Liver (tissue), 3 donors: ENCODE data around the gene LIMS3.
"Not testable (repeated sequence)": the region's sequence is repeated elsewhere in the genome, so short reads cannot be mapped to it uniquely, and the experiment has no call there.

Experiments
- EGR1 ChIP-seq, 2 donors: IDR thresholded peaks; 2 replicates each; pipeline ENCODE4 v1.6.1; 2016 to 2018; ENCODE audit warnings: antibody characterized with exemption in 2 of 2, low read depth in 2 of 2
- FOXA1 ChIP-seq: IDR thresholded peaks from 2 replicates; pipeline ENCODE4 v1.6.1; 2016; ENCODE audit warnings: antibody characterized with exemption
- GABPA ChIP-seq, 2 donors: IDR thresholded peaks in 1 of 2; conservative IDR thresholded peaks in 1 of 2; 2 replicates each; pipeline ENCODE4 v1.6.1; 2016; ENCODE audit warnings: antibody characterized with exemption in 2 of 2, mild to moderate bottlenecking in 1 of 2, moderate library complexity in 1 of 2
- JUND ChIP-seq, 2 donors: IDR thresholded peaks; 2 replicates each; pipeline ENCODE4 v1.6.1; 2016; ENCODE audit warnings: antibody characterized with exemption in 2 of 2
- RAD21 ChIP-seq, 2 donors: IDR thresholded peaks; 2 replicates each; pipeline ENCODE4 v1.6.1; 2016; ENCODE audit warnings: antibody characterized with exemption in 2 of 2, mild to moderate bottlenecking in 2 of 2
- RXRA ChIP-seq, 2 donors: IDR thresholded peaks; 2 replicates each; pipeline ENCODE4 v1.6.1; 2017 to 2018; ENCODE audit warnings: antibody characterized with exemption in 2 of 2, mild to moderate bottlenecking in 1 of 2
- SP1 ChIP-seq: IDR thresholded peaks from 2 replicates; pipeline ENCODE4 v1.6.1; 2018; ENCODE audit warnings: antibody characterized with exemption, mild to moderate bottlenecking
- TAF1 ChIP-seq: conservative IDR thresholded peaks from 2 replicates; pipeline ENCODE4 v1.6.1; 2016; ENCODE audit warnings: antibody characterized with exemption, mild to moderate bottlenecking
- YY1 ChIP-seq: IDR thresholded peaks from 2 replicates; pipeline ENCODE4 v1.6.1; 2016; ENCODE audit warnings: antibody characterized with exemption, mild to moderate bottlenecking
- TF ChIP-seq, protein P1 (sequence below): fragments of 150-350 bp; IDR thresholded peaks from 2 replicates; pipeline ENCODE4 v1.5.1; 2017; ENCODE audit warnings: improper control_type of control experiment, low read depth, low read length; ENCODE audit not compliant: missing input control
- TF ChIP-seq, protein P2 (sequence below): IDR thresholded peaks from 2 replicates; pipeline ENCODE4 v1.6.1; 2016; ENCODE audit warnings: antibody characterized with exemption
- TF ChIP-seq, protein P3 (sequence below): IDR thresholded peaks from 2 replicates; pipeline ENCODE4 v1.6.1; 2016; ENCODE audit warnings: antibody characterized with exemption
- TF ChIP-seq, protein P4 (sequence below): IDR thresholded peaks from 2 replicates; pipeline ENCODE4 v1.6.1; 2016; ENCODE audit warnings: antibody characterized with exemption, mild to moderate bottlenecking
- TF ChIP-seq, protein P5 (sequence below): IDR thresholded peaks from 2 replicates; pipeline ENCODE4 v1.6.1; 2016; ENCODE audit warnings: antibody characterized with exemption
- donor health status: healthy.
- donor health status: healthy.

DNA sequence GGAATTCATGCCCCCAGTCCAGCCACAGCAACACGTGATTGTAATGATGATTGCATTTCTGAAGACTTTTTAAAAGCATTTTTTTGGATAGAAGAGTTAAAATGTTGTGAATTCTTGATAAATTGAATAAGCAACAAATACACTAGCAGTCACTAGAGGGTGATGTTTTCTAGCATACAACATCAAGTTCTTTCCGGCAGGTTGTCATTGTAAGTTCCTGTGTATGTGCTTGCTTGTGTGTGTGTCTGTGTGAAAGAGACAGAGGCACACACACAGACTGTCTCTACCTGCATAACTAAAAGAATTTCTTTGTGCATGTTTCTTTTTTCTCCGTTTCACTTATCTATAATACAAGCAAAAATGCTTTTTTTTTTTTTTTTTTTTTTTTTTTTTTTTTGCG is 8.6 kb upstream of the LIMS3 start:
- TF ChIP-seq GABPA (IDR thresholded peaks at IDR 0.05 in 1 of 2, conservative IDR thresholded peaks at IDR 0.05 in 1 of 2); SP1; FOXA1; RAD21 (IDR thresholded peaks at IDR 0.05); RXRA (IDR thresholded peaks at IDR 0.05); TAF1; YY1; EGR1 (IDR thresholded peaks at IDR 0.05; ENCODE audit: low read depth in 2 of 2); JUND (IDR thresholded peaks at IDR 0.05): not testable (repeated sequence)
- TF ChIP-seq, protein P1, sequence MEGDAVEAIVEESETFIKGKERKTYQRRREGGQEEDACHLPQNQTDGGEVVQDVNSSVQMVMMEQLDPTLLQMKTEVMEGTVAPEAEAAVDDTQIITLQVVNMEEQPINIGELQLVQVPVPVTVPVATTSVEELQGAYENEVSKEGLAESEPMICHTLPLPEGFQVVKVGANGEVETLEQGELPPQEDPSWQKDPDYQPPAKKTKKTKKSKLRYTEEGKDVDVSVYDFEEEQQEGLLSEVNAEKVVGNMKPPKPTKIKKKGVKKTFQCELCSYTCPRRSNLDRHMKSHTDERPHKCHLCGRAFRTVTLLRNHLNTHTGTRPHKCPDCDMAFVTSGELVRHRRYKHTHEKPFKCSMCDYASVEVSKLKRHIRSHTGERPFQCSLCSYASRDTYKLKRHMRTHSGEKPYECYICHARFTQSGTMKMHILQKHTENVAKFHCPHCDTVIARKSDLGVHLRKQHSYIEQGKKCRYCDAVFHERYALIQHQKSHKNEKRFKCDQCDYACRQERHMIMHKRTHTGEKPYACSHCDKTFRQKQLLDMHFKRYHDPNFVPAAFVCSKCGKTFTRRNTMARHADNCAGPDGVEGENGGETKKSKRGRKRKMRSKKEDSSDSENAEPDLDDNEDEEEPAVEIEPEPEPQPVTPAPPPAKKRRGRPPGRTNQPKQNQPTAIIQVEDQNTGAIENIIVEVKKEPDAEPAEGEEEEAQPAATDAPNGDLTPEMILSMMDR = not testable (repeated sequence)
- TF ChIP-seq, protein P2, sequence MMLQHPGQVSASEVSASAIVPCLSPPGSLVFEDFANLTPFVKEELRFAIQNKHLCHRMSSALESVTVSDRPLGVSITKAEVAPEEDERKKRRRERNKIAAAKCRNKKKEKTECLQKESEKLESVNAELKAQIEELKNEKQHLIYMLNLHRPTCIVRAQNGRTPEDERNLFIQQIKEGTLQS = not testable (repeated sequence)
- TF ChIP-seq, protein P3, sequence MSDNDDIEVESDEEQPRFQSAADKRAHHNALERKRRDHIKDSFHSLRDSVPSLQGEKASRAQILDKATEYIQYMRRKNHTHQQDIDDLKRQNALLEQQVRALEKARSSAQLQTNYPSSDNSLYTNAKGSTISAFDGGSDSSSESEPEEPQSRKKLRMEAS = not testable (repeated sequence)
- TF ChIP-seq, protein P4, sequence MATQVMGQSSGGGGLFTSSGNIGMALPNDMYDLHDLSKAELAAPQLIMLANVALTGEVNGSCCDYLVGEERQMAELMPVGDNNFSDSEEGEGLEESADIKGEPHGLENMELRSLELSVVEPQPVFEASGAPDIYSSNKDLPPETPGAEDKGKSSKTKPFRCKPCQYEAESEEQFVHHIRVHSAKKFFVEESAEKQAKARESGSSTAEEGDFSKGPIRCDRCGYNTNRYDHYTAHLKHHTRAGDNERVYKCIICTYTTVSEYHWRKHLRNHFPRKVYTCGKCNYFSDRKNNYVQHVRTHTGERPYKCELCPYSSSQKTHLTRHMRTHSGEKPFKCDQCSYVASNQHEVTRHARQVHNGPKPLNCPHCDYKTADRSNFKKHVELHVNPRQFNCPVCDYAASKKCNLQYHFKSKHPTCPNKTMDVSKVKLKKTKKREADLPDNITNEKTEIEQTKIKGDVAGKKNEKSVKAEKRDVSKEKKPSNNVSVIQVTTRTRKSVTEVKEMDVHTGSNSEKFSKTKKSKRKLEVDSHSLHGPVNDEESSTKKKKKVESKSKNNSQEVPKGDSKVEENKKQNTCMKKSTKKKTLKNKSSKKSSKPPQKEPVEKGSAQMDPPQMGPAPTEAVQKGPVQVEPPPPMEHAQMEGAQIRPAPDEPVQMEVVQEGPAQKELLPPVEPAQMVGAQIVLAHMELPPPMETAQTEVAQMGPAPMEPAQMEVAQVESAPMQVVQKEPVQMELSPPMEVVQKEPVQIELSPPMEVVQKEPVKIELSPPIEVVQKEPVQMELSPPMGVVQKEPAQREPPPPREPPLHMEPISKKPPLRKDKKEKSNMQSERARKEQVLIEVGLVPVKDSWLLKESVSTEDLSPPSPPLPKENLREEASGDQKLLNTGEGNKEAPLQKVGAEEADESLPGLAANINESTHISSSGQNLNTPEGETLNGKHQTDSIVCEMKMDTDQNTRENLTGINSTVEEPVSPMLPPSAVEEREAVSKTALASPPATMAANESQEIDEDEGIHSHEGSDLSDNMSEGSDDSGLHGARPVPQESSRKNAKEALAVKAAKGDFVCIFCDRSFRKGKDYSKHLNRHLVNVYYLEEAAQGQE = not testable (repeated sequence)
- TF ChIP-seq, protein P5, sequence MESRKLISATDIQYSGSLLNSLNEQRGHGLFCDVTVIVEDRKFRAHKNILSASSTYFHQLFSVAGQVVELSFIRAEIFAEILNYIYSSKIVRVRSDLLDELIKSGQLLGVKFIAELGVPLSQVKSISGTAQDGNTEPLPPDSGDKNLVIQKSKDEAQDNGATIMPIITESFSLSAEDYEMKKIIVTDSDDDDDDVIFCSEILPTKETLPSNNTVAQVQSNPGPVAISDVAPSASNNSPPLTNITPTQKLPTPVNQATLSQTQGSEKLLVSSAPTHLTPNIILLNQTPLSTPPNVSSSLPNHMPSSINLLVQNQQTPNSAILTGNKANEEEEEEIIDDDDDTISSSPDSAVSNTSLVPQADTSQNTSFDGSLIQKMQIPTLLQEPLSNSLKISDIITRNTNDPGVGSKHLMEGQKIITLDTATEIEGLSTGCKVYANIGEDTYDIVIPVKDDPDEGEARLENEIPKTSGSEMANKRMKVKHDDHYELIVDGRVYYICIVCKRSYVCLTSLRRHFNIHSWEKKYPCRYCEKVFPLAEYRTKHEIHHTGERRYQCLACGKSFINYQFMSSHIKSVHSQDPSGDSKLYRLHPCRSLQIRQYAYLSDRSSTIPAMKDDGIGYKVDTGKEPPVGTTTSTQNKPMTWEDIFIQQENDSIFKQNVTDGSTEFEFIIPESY = not testable (repeated sequence)
